Hematopoietic multipotent progenitor cell treated with erythropoietin and hydrocortisone succinate and interleukin-3 and kit ligand, for 17 days (in vitro differentiated cells): ENCODE measurements around the gene CNN3.
A peak's percentile ranks its signal among the peaks of the same experiment; 100 is the strongest.

ENCODE experiments used
- DNase-seq: peaks from one replicate; pipeline ENCODE4 v3.0.0-alpha.2; 2015; ENCODE audit warnings: low spot score

CNN3 gene

GRCh38 chr1:94922761-94923331 lies 4.1 kb downstream of the CNN3 start:
- DNase-seq: no peak

- no peak for DNase-seq
Observed at GRCh38 chr1:94921977-94922376, 4.9 kb downstream of the CNN3 start.

- DNase-seq: no peak
Observed at GRCh38 chr1:94920061-94920460, 6.8 kb downstream of the CNN3 start.

- DNase-seq: no peak
Observed at GRCh38 chr1:94919241-94920030, 7.5 kb downstream of the CNN3 start.

- DNase-seq: no peak
Observed at GRCh38 chr1:94917251-94917650, 9.7 kb downstream of the CNN3 start.

- no peak for DNase-seq
Observed at GRCh38 chr1:94912263-94913184, 14.4 kb downstream of the CNN3 start.

GRCh38 chr1:94909486-94909885 lies 17.4 kb downstream of the CNN3 start:
- no peak for DNase-seq

- no peak for DNase-seq
Observed at GRCh38 chr1:94908965-94909364, 17.9 kb downstream of the CNN3 start.

GRCh38 chr1:94908190-94908589 lies 18.7 kb downstream of the CNN3 start:
- no peak for DNase-seq

GRCh38 chr1:94907136-94907535 lies 19.8 kb downstream of the CNN3 start:
- DNase-seq: no peak

GRCh38 chr1:94906382-94906781 lies 20.5 kb downstream of the CNN3 start:
- DNase-seq: no peak

GRCh38 chr1:94905207-94905606 lies 21.7 kb downstream of the CNN3 start:
- DNase-seq: no peak

GRCh38 chr1:94903280-94904009 lies 23.5 kb downstream of the CNN3 start:
- DNase-seq: no peak

- DNase-seq: no peak
Observed at GRCh38 chr1:94901841-94902240, 25.1 kb downstream of the CNN3 start.

- DNase-seq: no peak
Observed at GRCh38 chr1:94899756-94900155, 27.2 kb downstream of the CNN3 start.

- no peak for DNase-seq
Observed at GRCh38 chr1:94898491-94899385, 28.2 kb downstream of the CNN3 start.

GRCh38 chr1:94895518-94895917 lies 31.4 kb downstream of the CNN3 start:
- no peak for DNase-seq

GRCh38 chr1:94894630-94895029 lies 32.3 kb downstream of the CNN3 start:
- no peak for DNase-seq

- peak; percentile 82 for DNase-seq
Observed at GRCh38 chr1:94892604-94893254, 34.2 kb downstream of the CNN3 start.

GRCh38 chr1:94888201-94888600 lies 38.7 kb downstream of the CNN3 start:
- DNase-seq: no peak
